ENCODE results near the gene LYZL1.
"Not testable (repeated sequence)": the region's sequence is repeated elsewhere in the genome, so short reads cannot be mapped to it uniquely, and the experiment has no call there.

The LYZL1 gene

DNA sequence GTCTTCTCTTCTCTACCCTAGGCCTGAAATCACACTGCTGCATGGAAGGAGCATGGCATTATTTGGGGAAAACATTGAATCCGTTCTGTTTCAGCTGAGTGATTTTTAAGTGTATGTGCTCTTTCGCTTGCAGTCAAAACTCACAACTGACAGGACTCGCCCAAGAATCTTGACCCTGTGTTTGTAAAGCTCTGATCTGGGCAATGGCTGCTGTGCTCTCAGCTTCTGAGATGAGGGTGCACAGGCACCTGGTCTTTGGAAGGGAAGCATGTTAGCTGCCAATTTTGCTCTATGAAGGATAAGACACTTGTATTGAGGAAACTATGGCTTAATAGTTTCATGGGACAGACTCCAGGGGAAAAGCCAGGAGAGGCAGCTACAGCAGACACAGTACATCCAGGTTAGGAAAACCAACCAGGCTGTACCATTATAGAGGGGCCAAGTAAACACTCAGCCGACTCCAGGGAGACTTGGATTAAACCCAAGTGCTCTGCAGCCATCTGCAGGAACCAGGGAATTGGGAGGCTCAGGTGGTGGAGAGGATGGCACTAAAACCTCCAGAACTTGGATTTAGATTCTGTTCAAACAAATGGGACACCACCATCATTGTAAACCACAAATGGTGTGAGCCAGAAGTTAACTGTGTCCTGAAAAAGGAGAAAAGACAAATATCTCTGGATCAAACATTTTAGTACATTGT lies 43.3 kb downstream of the LYZL1 start:
- no peak for DNase-seq (ENCODE audit: low read depth in 3 of 3)

GRCh38 chr10:29332761-29333148 lies 43.9 kb downstream of the LYZL1 start:
- DNase-seq (ENCODE audit: low read depth in 3 of 3), result no peak

DNA sequence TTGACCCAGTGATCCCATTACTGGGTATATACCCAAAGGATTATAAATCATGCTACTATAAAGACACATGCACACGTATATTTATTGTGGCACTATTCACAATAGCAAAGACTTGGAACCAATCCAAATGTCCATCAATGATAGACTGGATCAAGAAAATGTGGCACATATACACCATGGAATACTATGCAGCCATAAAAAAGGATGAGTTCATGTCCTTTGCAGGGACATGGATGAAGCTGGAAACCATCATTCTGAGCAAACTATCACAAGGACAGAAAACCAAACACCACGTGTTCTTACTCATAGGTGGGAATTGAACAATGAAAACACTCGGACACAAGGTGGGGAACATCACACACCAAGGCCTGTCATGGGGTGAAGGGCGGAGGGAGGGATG lies 48.7 kb downstream of the LYZL1 start:
- DNase-seq (ENCODE audit: low read depth in 3 of 3), result not testable (repeated sequence)

DNA sequence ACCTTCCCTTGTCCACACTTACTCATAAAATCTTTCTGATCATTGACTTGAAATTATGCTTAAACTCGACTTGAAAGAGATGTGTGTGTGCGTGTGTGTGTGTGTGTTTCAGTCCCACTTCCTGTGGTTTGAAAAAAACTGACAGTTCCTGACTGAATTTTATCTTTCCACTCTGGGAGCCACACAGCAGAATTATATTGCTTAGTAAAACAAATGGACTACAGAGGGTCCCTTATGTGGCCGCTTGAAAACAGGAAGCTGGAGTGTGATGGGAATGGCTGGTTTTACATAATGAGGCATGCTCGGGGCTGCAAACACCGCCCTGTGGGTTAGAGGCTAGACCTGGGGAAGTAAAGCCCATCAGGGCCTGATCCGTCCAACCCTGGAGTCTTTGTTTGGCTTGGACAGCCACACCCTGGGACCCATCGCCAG lies 54.8 kb downstream of the LYZL1 start:
- DNase-seq (ENCODE audit: low read depth in 3 of 3), result no peak

- no peak for DNase-seq (ENCODE audit: low read depth in 3 of 3)
Observed at GRCh38 chr10:29344073-29344820, 55.4 kb downstream of the LYZL1 start.

- DNase-seq (ENCODE audit: low read depth in 3 of 3), result no peak
Observed at GRCh38 chr10:29345144-29345909, 56.5 kb downstream of the LYZL1 start.

- DNase-seq (ENCODE audit: low read depth in 3 of 3), result no peak
Observed at GRCh38 chr10:29345910-29346209, 57.0 kb downstream of the LYZL1 start.

DNA sequence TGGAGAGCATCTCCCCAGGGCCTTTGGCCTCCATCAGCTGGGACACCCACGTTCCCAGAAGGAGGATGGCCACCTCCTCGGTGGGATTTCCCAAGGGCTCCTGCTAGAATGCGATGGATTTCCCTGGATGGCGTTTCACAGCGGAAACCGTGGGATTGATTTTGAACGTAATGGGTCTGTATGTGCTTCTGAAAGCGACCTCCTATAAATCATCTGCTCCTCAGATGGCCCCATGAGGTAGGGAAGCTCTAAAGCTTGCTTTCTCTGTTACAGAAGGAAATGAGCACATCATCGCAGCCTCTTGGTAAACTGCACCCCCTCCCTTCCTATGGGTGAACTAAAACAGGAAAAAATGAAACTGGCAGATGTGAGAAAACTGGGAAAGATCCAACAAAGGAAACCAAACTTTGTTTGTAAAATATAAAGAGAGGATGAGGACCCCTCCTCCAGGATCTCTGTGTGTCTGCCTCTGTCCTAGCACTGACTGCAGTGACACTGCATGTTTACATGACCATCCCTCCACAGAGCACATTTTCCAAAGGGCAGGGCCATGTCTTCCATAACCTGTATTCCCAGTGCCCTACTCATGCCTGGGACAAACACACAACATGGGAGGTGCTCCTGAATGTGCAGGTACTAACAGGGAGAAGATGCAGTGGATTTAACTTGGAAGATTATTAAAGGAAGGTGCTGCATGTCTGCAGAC lies 57.6 kb downstream of the LYZL1 start:
- no peak for DNase-seq (ENCODE audit: low read depth in 3 of 3)

- DNase-seq (ENCODE audit: low read depth in 3 of 3), result no peak
Observed at GRCh38 chr10:29348836-29349235, 60.0 kb downstream of the LYZL1 start.

DNA sequence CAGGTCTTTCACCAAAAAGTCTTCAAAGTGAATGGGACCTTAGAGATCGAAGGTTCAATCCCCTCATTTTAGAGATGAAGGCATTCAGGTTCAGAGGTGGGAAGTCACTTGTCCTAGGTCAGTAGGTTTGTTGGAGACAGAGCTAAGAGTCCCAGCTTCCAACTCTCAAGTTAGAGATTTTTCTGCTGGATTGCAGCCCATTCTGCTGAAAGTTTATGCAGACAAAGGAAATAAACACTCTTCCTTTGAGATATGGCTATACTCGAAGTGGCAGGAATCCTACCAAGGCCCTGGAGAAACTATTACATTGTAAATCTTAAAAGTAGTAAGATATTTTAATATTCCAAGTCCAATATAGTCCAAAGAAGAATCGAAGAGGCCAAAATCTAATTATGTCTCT lies 64.4 kb downstream of the LYZL1 start:
- no peak for DNase-seq (ENCODE audit: low read depth in 3 of 3)

DNA sequence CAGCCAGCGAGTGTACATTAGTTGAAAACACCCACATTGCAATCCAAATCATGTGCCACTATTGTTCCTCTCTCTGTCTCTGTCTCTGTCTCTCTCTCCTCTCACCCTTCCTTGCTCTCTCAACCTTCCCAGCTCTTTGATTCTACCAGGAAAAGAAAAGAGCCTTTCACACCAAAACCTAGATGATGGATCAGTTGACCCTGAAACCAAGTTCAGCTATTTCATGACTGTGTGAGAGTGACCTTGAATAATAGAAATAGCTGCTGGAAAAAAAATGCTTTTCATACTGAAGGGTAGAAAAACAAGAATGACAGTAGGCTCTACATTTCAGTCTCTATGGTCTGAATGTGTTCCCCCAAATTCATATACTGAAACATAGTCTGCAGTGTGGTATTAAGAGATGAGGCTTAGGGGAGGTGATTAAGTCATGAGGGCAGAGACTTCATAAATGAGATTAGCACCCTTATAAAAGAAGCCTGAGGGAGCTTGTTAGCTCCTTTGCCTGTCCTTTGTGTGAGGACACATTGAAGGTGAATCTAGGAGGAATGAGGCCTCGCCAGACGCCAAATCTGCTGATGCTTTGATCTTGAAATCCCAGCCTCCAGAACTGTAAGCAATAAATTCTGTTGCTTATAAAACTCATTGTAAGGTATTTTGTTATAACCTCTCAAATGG lies 65.2 kb downstream of the LYZL1 start:
- no peak for DNase-seq (ENCODE audit: low read depth in 3 of 3)

DNA sequence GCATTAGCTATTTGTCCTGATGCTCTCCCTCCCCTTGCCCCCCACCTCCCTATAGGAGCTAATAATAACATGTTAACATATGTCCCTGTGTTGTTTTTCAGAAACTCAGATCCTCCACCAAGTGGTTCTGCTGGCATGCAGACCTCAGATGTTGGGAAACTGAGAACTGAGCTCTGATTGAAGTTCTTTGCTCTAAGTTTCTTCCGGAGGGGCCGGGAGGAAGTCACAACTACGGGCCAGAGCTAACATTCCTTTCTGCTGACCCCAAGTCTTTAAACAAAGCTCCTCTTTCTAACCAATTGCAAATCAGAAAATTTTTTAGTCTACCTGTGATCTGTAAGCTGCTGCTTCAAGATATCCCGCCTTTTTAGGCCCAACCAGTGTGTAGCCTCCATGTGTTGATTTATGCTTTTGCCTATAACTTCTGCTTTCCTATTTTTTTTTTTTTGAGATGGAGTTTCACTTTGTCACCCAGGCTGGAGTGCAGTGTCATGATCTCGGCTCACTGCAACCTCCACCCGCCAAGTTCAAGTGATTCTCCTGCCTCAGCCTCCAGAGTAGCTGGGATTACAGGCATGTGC lies 66.6 kb downstream of the LYZL1 start:
- DNase-seq (ENCODE audit: low read depth in 3 of 3), result no peak

- DNase-seq (ENCODE audit: low read depth in 3 of 3), result no peak
Observed at GRCh38 chr10:29356931-29357330, 68.1 kb downstream of the LYZL1 start.

DNA sequence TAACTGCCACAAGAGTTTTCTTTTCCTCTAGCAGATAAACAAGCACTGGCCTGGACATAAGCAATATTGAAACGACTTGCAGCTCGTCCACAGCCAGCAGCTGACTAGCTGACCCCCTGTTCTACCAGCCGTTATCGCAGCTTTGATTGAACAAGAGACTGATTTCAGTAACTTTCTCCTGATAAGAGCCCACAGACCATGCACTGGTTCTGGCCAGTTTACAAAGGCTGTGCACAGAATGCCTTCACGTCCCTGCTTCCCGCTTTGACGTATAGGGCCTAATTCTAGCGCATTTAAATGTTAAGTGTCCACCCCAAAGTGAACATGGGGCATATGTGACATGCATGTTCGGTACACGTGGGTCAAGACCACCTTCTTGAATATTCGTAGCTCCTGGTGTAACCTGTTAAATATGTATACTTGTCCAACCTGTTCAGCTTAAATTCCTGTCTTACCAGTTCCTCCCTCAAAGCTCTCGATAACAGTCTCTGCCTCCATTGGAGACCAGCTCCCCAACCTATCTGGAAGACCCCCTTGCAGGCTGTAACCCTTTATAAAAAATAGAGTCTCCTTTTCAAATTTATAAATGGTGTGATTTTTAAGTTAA lies 69.2 kb downstream of the LYZL1 start:
- no peak for DNase-seq (ENCODE audit: low read depth in 3 of 3)

DNA sequence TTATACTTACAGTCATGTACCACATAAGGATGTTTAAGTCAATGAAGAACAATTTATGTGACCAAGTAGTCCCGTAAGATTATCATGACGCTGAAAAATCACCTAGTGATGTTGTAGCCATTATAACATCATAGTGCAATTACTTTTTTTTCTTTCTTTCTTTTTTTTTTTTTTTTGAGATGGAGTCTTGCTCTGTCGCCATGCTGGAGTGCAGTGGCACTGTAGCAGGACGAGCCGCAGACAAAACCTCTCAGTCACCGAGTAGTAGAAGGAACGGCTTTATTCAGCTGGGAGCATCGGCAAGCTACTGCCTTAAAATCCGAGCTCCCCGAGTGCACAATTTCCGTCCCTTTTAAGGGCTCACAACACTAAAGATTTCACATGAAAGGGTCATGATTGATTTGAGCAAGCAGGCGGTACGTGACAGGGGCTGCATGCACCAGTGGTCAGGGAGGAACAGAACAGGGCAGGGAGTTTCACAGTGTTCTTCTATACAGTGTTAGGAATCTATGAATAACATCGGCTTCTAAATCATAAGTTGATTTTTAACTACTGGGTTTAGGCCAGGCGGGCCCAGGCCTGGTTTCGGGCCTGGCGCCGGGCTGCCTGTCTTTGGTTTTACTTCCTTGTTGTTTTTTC lies 71.5 kb downstream of the LYZL1 start:
- not testable (repeated sequence) for DNase-seq (ENCODE audit: low read depth in 3 of 3)
